Measurements from ENCODE around the gene KIFC1. TPM values are rescaled to one million over a fixed set of nuclear protein-coding genes. Genes with fewer than 3 reads are reported as not detected.

The KIFC1 gene
- total and polyA plus RNA-seq, 2 of the 4 experiments (the other 2 are of a cell fraction): 33.9 to 40.6 TPM

DNA sequence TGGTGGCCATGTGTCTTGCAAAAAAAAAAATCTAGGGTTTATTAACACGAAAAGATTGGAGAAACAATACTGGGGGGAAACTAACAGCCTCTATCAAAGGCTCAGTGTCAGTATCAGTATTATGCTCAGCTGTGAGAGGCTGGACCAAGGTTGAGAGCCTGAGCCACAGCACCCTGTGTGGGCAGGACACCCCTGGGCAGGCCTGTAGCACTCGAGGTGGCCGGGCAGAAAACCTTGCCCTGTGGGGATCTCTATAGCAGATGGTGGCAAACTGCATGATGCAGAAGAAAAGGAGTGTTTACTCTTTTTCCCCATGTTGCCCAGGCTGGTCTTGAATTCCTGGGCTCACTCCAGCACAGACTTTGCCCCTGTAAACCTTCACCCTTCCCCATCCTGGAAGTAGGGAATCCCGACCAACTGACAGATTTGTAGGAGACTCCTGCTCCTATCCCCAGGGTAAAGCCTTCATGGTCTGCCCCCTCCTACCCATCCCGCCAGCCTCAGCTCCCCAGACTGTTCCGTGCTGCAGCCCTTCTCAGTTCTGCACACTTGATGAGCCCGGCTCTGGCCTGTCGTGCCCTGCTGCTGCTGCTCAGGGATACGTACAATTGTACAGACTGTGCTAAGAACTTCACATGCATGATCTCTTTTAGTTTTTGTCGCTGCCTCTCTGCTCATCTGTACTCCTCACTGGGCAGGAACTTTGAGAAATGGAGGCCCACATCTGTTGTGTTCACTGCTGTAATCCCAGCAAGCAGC, 8.0 kb upstream of the KIFC1 start:
- H2BK20ac ChIP-seq (ENCODE audit: low read depth, low read length): no peak overlapping the region
- ChIA-PET CTCF (interaction anchor here (0.6 to 1.0 kb wide), 10 partner anchors 9 to 408 kb away, joined by 3 to 5 read pairs (median 3); no protein-coding TSS in a partner anchor), POLR2A (ENCODE audit: unreplicated experiment) (no interaction called here)
- H3K9me1 ChIP-seq (ENCODE audit: insufficient read depth, low read length): no peaks in the 10 kb centered on the region
- no peaks in the 10 kb centered on the region for H3K4me1 ChIP-seq (ENCODE audit: control insufficient read depth, insufficient read depth, low read length)
- BruUV-seq (replicated peaks): no TSS peak
- no peak overlapping the region for H3K23ac ChIP-seq (ENCODE audit: low read depth, low read length)
- in situ Hi-C loops (cut with MboI; ENCODE audit: low sequenced_read_pairs): no loop called here
- no peak overlapping the region for H3K9ac ChIP-seq (ENCODE audit: low read depth, low read length)
- H2BK15ac ChIP-seq (ENCODE audit: low read depth, low read length): no peak overlapping the region
- H3K79me1 ChIP-seq (ENCODE audit: low read depth in 1 of 2, low read length in 2 of 2): no peaks in the 10 kb centered on the region
- intact Hi-C loops (cut with micrococcal nuclease): no loop called here
- H2AK5ac ChIP-seq (ENCODE audit: low read depth, low read length): no peak overlapping the region
- no peak overlapping the region for H3K4me2 ChIP-seq (ENCODE audit: low read depth, low read length)
- H3K27ac ChIP-seq (ENCODE audit: insufficient read depth, low read length): no peak overlapping the region
- H2AK9ac ChIP-seq (replicated peaks; ENCODE audit: low read depth, low read length, poor library complexity): no peak overlapping the region
- no peaks in the 10 kb centered on the region for H4K20me1 ChIP-seq (ENCODE audit: insufficient read depth, low read length)
- H3K9me3 ChIP-seq (ENCODE audit: control insufficient read depth, insufficient read depth, low read length): no peaks in the 10 kb centered on the region
- no peak overlapping the region for H2AFZ ChIP-seq (replicated peaks; ENCODE audit: low read length, poor library complexity)
- H4K91ac ChIP-seq (ENCODE audit: insufficient read depth, low read depth, low read length): no peak overlapping the region
- no peak overlapping the region for H3K14ac ChIP-seq (replicated peaks; ENCODE audit: low read depth, low read length)
- dilution Hi-C loops (cut with HindIII; ENCODE audit: low sequenced_read_pairs, unreplicated experiment): no loop called here
- DNase-seq (no peak), ATAC-seq (ENCODE audit: low read depth) (no peak)
- 81% methylated on average over 3 of the region's 10 CpGs; no CpG with 5 or more reads in 1 of the 2 experiments for WGBS, 2 experiments (ENCODE audit: extremely low coverage in 2 of 2, insufficient read length in 1 of 2)
- no peak overlapping the region for H3K4ac ChIP-seq (ENCODE audit: low read depth, low read length)
- H2BK5ac ChIP-seq (ENCODE audit: low read depth, low read length, poor library complexity, severe bottlenecking): no peak overlapping the region
- no peak for TF ChIP-seq MAFK (IDR thresholded peaks at IDR 0.05; ENCODE audit: low read depth, low read length)
- no peak for TF ChIP-seq CHD1 (IDR thresholded peaks at IDR 0.05; ENCODE audit: low read depth, low read length)
- TF ChIP-seq FOS (IDR thresholded peaks at IDR 0.05; ENCODE audit: low read depth, low read length): no peak
- TF ChIP-seq, protein P1, sequence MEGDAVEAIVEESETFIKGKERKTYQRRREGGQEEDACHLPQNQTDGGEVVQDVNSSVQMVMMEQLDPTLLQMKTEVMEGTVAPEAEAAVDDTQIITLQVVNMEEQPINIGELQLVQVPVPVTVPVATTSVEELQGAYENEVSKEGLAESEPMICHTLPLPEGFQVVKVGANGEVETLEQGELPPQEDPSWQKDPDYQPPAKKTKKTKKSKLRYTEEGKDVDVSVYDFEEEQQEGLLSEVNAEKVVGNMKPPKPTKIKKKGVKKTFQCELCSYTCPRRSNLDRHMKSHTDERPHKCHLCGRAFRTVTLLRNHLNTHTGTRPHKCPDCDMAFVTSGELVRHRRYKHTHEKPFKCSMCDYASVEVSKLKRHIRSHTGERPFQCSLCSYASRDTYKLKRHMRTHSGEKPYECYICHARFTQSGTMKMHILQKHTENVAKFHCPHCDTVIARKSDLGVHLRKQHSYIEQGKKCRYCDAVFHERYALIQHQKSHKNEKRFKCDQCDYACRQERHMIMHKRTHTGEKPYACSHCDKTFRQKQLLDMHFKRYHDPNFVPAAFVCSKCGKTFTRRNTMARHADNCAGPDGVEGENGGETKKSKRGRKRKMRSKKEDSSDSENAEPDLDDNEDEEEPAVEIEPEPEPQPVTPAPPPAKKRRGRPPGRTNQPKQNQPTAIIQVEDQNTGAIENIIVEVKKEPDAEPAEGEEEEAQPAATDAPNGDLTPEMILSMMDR (conservative IDR thresholded peaks at IDR 0.05; ENCODE audit: low read depth, low read length): no peak
- H4K8ac ChIP-seq (ENCODE audit: low read depth in 2 of 2, low read length in 2 of 2): no peak overlapping the region
- no peaks in the 10 kb centered on the region for H3K36me3 ChIP-seq (ENCODE audit: control insufficient read depth, insufficient read depth, low read length)
- no peak overlapping the region for H2BK120ac ChIP-seq (ENCODE audit: low read depth, low read length)
- no peak overlapping the region for H3K56ac ChIP-seq (ENCODE audit: extremely low read depth, insufficient read depth, low read length)
- H4K5ac ChIP-seq (ENCODE audit: low read depth, low read length): no peak overlapping the region
- H3K4me3 ChIP-seq (ENCODE audit: insufficient read depth, low read depth, low read length): no peak overlapping the region
- H3K27me3 ChIP-seq (ENCODE audit: control insufficient read depth, insufficient read depth, low read length): 0 out of 2 replicates have a peak, but pooled peaks cover 2% of the 10 kb centered on the region
- H3K18ac ChIP-seq (ENCODE audit: low read depth, low read length): no peak overlapping the region
